DND-41 (cell line): ENCODE results near the gene NKPD1.

Source experiments
- ATAC-seq: fragments of 200-7000 bp; cut with Tn5 transposase; 3 replicates; pipeline ENCODE4 v1.9.1; 2021; ENCODE audit warnings: low read depth; ENCODE audit not compliant: insufficient read depth
- DNase-seq: peaks from one replicate; pipeline ENCODE4 v3.0.0-alpha.2; 2020
- H2AFZ ChIP-seq: 2 replicates; pipeline ENCODE4 v1.6.0; 2012; ENCODE audit warnings: low read depth, low read length
- H3K27ac ChIP-seq: 2 replicates; pipeline ENCODE4 v1.5.1; 2012; ENCODE audit warnings: low read length, inconsistent platforms
- H3K27me3 ChIP-seq: fragments of 200-600 bp; sonication (generic); 2 replicates; pipeline ENCODE4 v1.6.0; 2012; ENCODE audit warnings: low read length, mild to moderate bottlenecking, inconsistent platforms; ENCODE audit not compliant: insufficient read depth, poor library complexity
- H3K36me3 ChIP-seq: 2 replicates; pipeline ENCODE4 v1.5.1; 2012; ENCODE audit warnings: low read length, inconsistent platforms; ENCODE audit not compliant: insufficient read depth
- H3K4me1 ChIP-seq: 2 replicates; pipeline ENCODE4 v1.5.1; 2012; ENCODE audit warnings: mild to moderate bottlenecking, low read length; ENCODE audit not compliant: insufficient read depth
- H3K4me2 ChIP-seq: 2 replicates; pipeline ENCODE4 v1.6.0; 2012; ENCODE audit warnings: mild to moderate bottlenecking, moderate library complexity, low read length, inconsistent platforms; ENCODE audit not compliant: insufficient read depth
- H3K4me3 ChIP-seq, 2 experiments: fragments of 200-600 bp in 1 of 2; shearing (Covaris generic) in 1 of 2; 2 replicates each; pipeline ENCODE4 v1.5.1; 2012 to 2016; ENCODE audit warnings: inconsistent platforms in 2 of 2, low read length in 2 of 2, mild to moderate bottlenecking in 2 of 2, low read depth in 1 of 2, moderate library complexity in 1 of 2
- H3K79me2 ChIP-seq: 2 replicates; pipeline ENCODE4 v1.6.0; 2012; ENCODE audit warnings: low read length, inconsistent platforms; ENCODE audit not compliant: insufficient read depth
- H3K9ac ChIP-seq: 2 replicates; pipeline ENCODE4 v1.6.0; 2012; ENCODE audit warnings: low read depth, mild to moderate bottlenecking, inconsistent platforms, low read length, moderate library complexity
- H3K9me3 ChIP-seq: 2 replicates; pipeline ENCODE4 v1.5.1; 2012; ENCODE audit warnings: low read length, moderate library complexity, mild to moderate bottlenecking, inconsistent platforms; ENCODE audit not compliant: insufficient read depth, severe bottlenecking
- H4K20me1 ChIP-seq: 2 replicates; pipeline ENCODE4 v1.6.0; 2012; ENCODE audit warnings: low read length; ENCODE audit not compliant: insufficient read depth
- EZH2 ChIP-seq: IDR thresholded peaks from 3 replicates; pipeline ENCODE4 v1.6.1; 2012; ENCODE audit warnings: borderline replicate concordance, low read depth, mild to moderate bottlenecking, moderate library complexity, low read length, inconsistent platforms; ENCODE audit not compliant: severe bottlenecking
- TF ChIP-seq, protein P1 (sequence below): IDR thresholded peaks from 2 replicates; pipeline ENCODE4 v1.5.1; 2012; ENCODE audit warnings: borderline replicate concordance, low read length, moderate library complexity, mild to moderate bottlenecking; ENCODE audit not compliant: poor library complexity, severe bottlenecking; ENCODE audit errors: extremely low read depth

The NKPD1 gene

DNA sequence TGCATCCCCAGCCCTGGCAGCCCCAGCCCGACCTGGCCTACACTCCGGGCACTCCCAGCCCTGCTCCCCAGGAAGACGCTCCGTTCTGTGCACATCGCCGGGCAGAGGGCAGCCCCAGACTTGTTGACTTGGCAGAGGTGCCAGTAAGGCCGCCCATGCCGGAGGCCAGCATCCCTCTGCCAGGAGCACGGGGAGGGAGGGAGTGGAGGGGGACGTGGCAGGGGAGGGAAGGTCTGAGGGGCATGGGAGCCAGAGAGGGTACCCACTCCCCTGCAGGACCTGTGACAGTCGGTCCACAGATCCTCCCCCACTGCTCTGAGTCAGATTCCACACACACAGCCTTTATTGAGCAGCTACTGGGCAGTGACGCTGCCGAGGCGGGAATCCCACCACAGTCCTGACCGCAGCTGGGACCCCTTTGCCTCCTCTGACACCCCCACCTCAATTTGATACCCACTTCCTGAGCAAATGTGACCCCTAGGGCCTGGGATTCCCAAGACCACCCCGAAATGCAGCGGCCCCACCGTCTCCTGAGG lies 1.9 kb upstream of the NKPD1 start:
- Histone ChIP-seq H3K4me1 (no peaks in the 10 kb centered on the region), H3K79me2 (no peaks in the 10 kb centered on the region), H3K4me2 (no peak overlapping the region), H3K9me3 (no peaks in the 10 kb centered on the region), H2AFZ (no peak overlapping the region), H3K4me3 (no peak overlapping the region), H3K36me3 (no peaks in the 10 kb centered on the region), H3K9ac (no peak overlapping the region), H3K27ac (no peak overlapping the region), H4K20me1 (peaks cover 6% of the 10 kb centered on the region), H3K27me3 (no peaks in the 10 kb centered on the region)
- ATAC-seq: no peak
- no peak for DNase-seq
- TF ChIP-seq EZH2: no peak
- TF ChIP-seq, protein P1, sequence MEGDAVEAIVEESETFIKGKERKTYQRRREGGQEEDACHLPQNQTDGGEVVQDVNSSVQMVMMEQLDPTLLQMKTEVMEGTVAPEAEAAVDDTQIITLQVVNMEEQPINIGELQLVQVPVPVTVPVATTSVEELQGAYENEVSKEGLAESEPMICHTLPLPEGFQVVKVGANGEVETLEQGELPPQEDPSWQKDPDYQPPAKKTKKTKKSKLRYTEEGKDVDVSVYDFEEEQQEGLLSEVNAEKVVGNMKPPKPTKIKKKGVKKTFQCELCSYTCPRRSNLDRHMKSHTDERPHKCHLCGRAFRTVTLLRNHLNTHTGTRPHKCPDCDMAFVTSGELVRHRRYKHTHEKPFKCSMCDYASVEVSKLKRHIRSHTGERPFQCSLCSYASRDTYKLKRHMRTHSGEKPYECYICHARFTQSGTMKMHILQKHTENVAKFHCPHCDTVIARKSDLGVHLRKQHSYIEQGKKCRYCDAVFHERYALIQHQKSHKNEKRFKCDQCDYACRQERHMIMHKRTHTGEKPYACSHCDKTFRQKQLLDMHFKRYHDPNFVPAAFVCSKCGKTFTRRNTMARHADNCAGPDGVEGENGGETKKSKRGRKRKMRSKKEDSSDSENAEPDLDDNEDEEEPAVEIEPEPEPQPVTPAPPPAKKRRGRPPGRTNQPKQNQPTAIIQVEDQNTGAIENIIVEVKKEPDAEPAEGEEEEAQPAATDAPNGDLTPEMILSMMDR: no peak

DNA sequence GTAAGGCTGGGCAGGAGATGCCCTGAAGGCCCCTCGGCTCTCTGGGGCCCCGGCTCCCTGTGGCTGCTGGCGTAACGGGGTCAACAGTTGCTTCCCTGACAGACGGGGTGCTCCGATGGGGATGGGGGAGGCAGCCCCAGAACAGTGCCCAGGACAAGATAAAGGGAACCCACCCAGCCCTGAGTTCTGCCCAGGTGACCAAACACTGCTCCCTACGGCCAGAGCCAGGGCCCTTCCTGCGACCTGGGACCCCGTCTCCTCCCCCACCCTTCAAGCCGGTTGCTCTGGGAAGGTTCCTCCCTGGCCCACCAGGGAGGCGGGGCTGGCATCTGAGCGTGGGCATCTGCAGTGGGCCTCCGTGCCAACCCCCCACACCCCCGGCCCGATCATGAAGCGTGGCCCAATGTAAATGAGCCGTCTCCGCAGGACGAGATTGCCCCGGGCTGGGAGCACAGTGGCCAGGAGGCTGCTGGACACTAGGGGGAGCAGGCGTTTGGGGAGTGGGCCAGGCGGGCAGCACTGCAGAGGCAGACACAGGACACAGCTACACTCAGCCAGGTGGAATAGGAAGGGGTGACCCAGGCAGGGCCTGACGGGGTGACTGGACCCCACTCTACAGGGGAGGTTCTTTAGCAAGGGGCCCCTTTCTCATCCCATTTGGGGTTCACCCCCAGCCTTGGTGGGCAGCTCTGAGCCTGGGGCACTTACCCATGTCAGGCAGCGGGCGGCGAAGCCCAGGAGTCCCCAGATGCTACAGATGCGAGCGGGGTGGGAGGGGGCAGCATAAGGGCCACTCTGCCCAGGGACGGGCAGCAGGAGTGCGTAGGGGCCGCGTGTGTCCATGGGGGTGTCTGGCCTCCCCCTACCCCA lies 1.2 kb upstream of the NKPD1 start:
- Histone ChIP-seq H3K27ac (no peak overlapping the region), H3K79me2 (no peaks in the 10 kb centered on the region), H3K36me3 (no peaks in the 10 kb centered on the region), H2AFZ (no peak overlapping the region), H3K4me2 (no peak overlapping the region), H3K9ac (no peak overlapping the region), H4K20me1 (peaks cover 6% of the 10 kb centered on the region), H3K27me3 (no peaks in the 10 kb centered on the region), H3K9me3 (no peaks in the 10 kb centered on the region), H3K4me1 (no peaks in the 10 kb centered on the region), H3K4me3 (no peak overlapping the region)
- ATAC-seq: no peak
- DNase-seq: no peak
- TF ChIP-seq, protein P1: peak; percentile 32
- TF ChIP-seq EZH2: no peak

DNA sequence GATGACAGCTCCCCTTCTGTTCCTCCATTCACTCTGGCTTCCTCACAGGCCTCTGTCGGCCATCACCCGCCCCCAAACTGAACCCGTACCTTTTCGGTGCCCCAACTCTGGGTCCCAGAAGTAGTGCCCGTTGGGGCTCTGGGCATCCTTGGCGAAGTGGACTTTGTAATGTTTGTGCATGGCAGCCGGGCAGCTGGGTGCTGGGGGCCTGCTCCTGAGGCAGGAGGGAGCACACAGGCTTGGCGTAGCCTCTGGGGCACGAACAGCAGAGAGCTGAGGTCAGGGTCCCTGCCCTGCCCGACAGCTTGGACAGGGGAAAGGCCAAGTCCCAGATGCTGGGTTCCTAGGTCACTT lies 834 bp downstream of the NKPD1 start:
- Histone ChIP-seq H3K9ac (no peak overlapping the region), H3K27ac (no peak overlapping the region), H3K4me2 (no peak overlapping the region), H3K4me1 (no peaks in the 10 kb centered on the region), H4K20me1 (peaks cover 6% of the 10 kb centered on the region), H3K27me3 (no peaks in the 10 kb centered on the region), H3K4me3 (no peak overlapping the region), H2AFZ (no peak overlapping the region), H3K9me3 (no peaks in the 10 kb centered on the region), H3K79me2 (no peaks in the 10 kb centered on the region), H3K36me3 (no peaks in the 10 kb centered on the region)
- DNase-seq (no peak), ATAC-seq (no peak)
- TF ChIP-seq, protein P1: no peak
- no peak for TF ChIP-seq EZH2
